A549 (cell line): ENCODE results near the gene TUBB2A. TPM values are rescaled to one million over a fixed set of nuclear protein-coding genes. Genes with fewer than 3 reads are reported as not detected.

Experiments
- ATAC-seq, 2 experiments: fragments of 200-7000 bp in 1 of 2; fragments of >200 bp in 1 of 2; cut with Nextera tagmentation in 1 of 2; cut with Tn5 transposase in 1 of 2; 3 replicates each; pipeline versions ENCODE4 v1.8.0 to v1.9.1; 2018 to 2020; ENCODE audit warnings: mild to moderate bottlenecking in 1 of 2, moderate library complexity in 1 of 2
- CTCF ChIA-PET: fragments of 300-600 bp; sonication (Branson Sonifier 250); formaldehyde crosslinking; extraction: SDS; loops from one replicate; lab custom pipeline; 2021; ENCODE audit warnings: antibody characterized with exemption, inconsistent platforms; lab: Yijun Ruan, JAX
- POLR2A ChIA-PET: fragments of 350-600 bp; formaldehyde crosslinking; extraction: SDS; loops from one replicate; lab custom pipeline; 2021; ENCODE audit warnings: antibody characterized with exemption, inconsistent platforms; lab: Yijun Ruan, JAX
- DNase-seq, 2 experiments: peaks; one replicate each; pipeline versions ENCODE4 v3.0.0 to v3.0.0-alpha.2; 2011 to 2016; ENCODE audit warnings: low read depth in 1 of 2, low spot score in 1 of 2
- FAIRE-seq: peaks from 2 replicates; lab custom pipeline; 2011; peaks lifted over from hg19 to GRCh38; lab: Jason Lieb, UNC
- H3K27ac ChIP-seq, 2 experiments: fragments of >200 bp; sonication (Bioruptor Twin); formaldehyde crosslinking; 3 replicates each; pipeline ENCODE4 v1.5.1; 2016 to 2017
- H3K4me1 ChIP-seq: fragments of >200 bp; sonication (Bioruptor Twin); formaldehyde crosslinking; 3 replicates; pipeline ENCODE4 v1.6.1; 2016
- H3K4me2 ChIP-seq: fragments of >200 bp; sonication (Bioruptor Twin); formaldehyde crosslinking; 3 replicates; pipeline ENCODE4 v1.6.1; 2016
- H3K4me3 ChIP-seq: fragments of >200 bp; sonication (Bioruptor Twin); formaldehyde crosslinking; 3 replicates; pipeline ENCODE4 v1.5.1; 2016
- H3K9me3 ChIP-seq: fragments of >200 bp; sonication (Bioruptor Twin); formaldehyde crosslinking; 3 replicates; pipeline ENCODE4 v1.6.1; 2016
- CBX2 ChIP-seq: fragments of 200-600 bp; sonication (generic); IDR thresholded peaks from 2 replicates; pipeline ENCODE4 v1.6.1; 2016; ENCODE audit warnings: low read depth, mild to moderate bottlenecking, borderline replicate concordance
- CEBPB ChIP-seq, 2 experiments: fragments of >200 bp in 1 of 2; sonication (Bioruptor Twin) in 1 of 2; formaldehyde crosslinking in 1 of 2; IDR thresholded peaks; 2 replicates each; pipeline ENCODE4 v1.6.1; 2012 to 2016
- GATA3 ChIP-seq: IDR thresholded peaks from 2 replicates; pipeline ENCODE4 v1.6.1; 2012; ENCODE audit warnings: borderline replicate concordance
- HOXA7 ChIP-seq: fragments of 250-450 bp; sonication (Bioruptor Pico); IDR thresholded peaks from 2 replicates; pipeline ENCODE4 v1.5.0; 2020; ENCODE audit warnings: mild to moderate bottlenecking, moderate library complexity
- HOXB13 ChIP-seq: fragments of 250-450 bp; sonication (Bioruptor Pico); IDR thresholded peaks from 2 replicates; pipeline ENCODE4 v1.5.0; 2020; ENCODE audit warnings: low read depth, mild to moderate bottlenecking, moderate library complexity
- HOXB5 ChIP-seq: fragments of 250-450 bp; sonication (Bioruptor Pico); IDR thresholded peaks from 2 replicates; pipeline ENCODE4 v1.5.0; 2020; ENCODE audit warnings: mild to moderate bottlenecking, moderate library complexity
- JUN ChIP-seq, 2 experiments: fragments of >200 bp; sonication (Bioruptor Twin); formaldehyde crosslinking; IDR thresholded peaks; 2 replicates in 1 of 2; 3 replicates in 1 of 2; pipeline ENCODE4 v1.6.1; 2016 to 2017
- MAFK ChIP-seq: fragments of 450-650 bp; IDR thresholded peaks from 2 replicates; pipeline ENCODE4 v1.6.1; 2014; ENCODE audit not compliant: partially characterized antibody
- NFE2L2 ChIP-seq: fragments of 150-350 bp; conservative IDR thresholded peaks from 2 replicates; pipeline ENCODE4 v1.6.1; 2014; ENCODE audit warnings: low read length
- PHF8 ChIP-seq: fragments of 200-600 bp; sonication (generic); IDR thresholded peaks from 2 replicates; pipeline ENCODE4 v1.6.1; 2016; ENCODE audit warnings: low read depth, mild to moderate bottlenecking, antibody characterized with exemption, moderate library complexity, borderline replicate concordance
- POLR2A ChIP-seq: IDR thresholded peaks from 2 replicates; pipeline ENCODE4 v1.6.1; 2012; ENCODE audit warnings: mild to moderate bottlenecking, low read length
- POLR2AphosphoS2 ChIP-seq: conservative IDR thresholded peaks from 2 replicates; pipeline ENCODE4 v1.6.1; 2012; ENCODE audit warnings: low read length, improper control_type of control experiment, inconsistent platforms
- SMC3 ChIP-seq: fragments of >200 bp; sonication (Bioruptor Twin); formaldehyde crosslinking; IDR thresholded peaks from 3 replicates; pipeline ENCODE4 v1.6.1; 2018; ENCODE audit warnings: inconsistent platforms
- TP53 ChIP-seq: fragments of 250-450 bp; sonication (Bioruptor Pico); IDR thresholded peaks from 2 replicates; pipeline ENCODE4 v1.5.0; 2021; ENCODE audit warnings: mild to moderate bottlenecking, moderate library complexity
- ZFP36 ChIP-seq: fragments of 450-650 bp; IDR thresholded peaks from 2 replicates; pipeline ENCODE4 v1.6.1; 2014; ENCODE audit warnings: borderline replicate concordance; ENCODE audit not compliant: partially characterized antibody
- WGBS: methylation state at CpG from one replicate; pipeline ENCODE4 v1.1.6; 2017; ENCODE audit errors: missing lambda C conversion rate; 5-methylcytosine and 5-hydroxymethylcytosine counted together
- polyA plus RNA-seq, 4 experiments: library from polyadenylated mRNA; depleted of rRNA in 3 of 4; stranded (reverse); fragments of >200 nt; fragmentation: RNase III in 1 of 4; extraction: RNeasy Plus Mini Kit Qiagen cat#74134 plus additional on column Dnase treatment in 1 of 4; gene quantifications; 2 replicates in 3 of 4; 3 replicates in 1 of 4; pipeline ENCODE4 v1.2.3, GENCODE V29; 2011 to 2017
- TF ChIP-seq, protein P1 (sequence below): IDR thresholded peaks from 2 replicates; pipeline ENCODE4 v1.6.1; 2012
- TF ChIP-seq, protein P2 (sequence below): IDR thresholded peaks from 2 replicates; pipeline ENCODE4 v1.6.1; 2012; ENCODE audit warnings: low read depth, borderline replicate concordance
- TF ChIP-seq, protein P3 (sequence below): fragments of >200 bp; sonication (Bioruptor Twin); formaldehyde crosslinking; IDR thresholded peaks from 3 replicates; pipeline ENCODE4 v1.6.1; 2016
- TF ChIP-seq, protein P4 (sequence below): fragments of >200 bp; sonication (Bioruptor Twin); formaldehyde crosslinking; IDR thresholded peaks from 2 replicates; pipeline ENCODE4 v1.6.1; 2016

Gene TUBB2A
- polyA plus RNA-seq, 2 of the 4 experiments (the other 2 are of a cell fraction) = 23.9 to 47.4 TPM

DNA sequence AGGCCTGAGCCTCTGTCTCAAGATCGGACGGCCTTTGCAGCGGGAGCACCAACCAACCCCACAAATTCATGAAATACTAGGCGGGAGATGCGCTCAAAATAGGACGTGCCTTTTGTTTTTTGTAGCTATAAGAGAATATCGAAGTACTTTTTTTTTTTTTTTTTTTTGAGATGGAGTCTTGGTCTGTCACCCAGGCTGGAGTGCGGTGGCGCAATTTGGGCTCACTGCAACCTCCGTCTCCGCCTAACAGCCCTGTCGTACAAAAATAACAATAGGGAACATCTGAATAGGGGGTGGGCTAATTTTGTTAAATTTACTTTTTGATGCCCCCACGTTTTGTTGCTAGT is 5.9 kb upstream of the TUBB2A start:
- peak overlapping the region; percentile 72 for H3K4me2 ChIP-seq
- CTCF ChIA-PET = interaction anchor here (1.3 to 1.7 kb wide), 7 partner anchors 8 to 94 kb away, joined by 3 to 7 read pairs (median 5); no protein-coding TSS in a partner anchor
- 9% methylated on average over 10 of the region's 13 CpGs for whole genome bisulfite sequencing
- TF ChIP-seq NFE2L2 (no peak), CEBPB (IDR thresholded peaks at IDR 0.05) (peak in 1 of 2 experiments; percentile 52; a peak in 2 of 4 replicates), HOXB5 (CRISPR knock-in tag) (no peak)
- peak overlapping the region; percentile 95 to 100 for H3K27ac ChIP-seq
- FAIRE-seq (no peak), ATAC-seq (no peak; a peak in 1 of 6 replicates), DNase-seq (no peak)
- peak overlapping the region; percentile 65 for H3K4me3 ChIP-seq
- peaks cover 37% of the 10 kb centered on the region for H3K4me1 ChIP-seq
- no peaks in the 10 kb centered on the region for H3K9me3 ChIP-seq
- POLR2A ChIA-PET = interaction anchor here (0.7 to 1.8 kb wide), 7 partner anchors 46 to 1175 kb away, joined by 4 to 16 read pairs (median 4); partner anchors contain the start of genes PSMG4 and RIPK1

DNA sequence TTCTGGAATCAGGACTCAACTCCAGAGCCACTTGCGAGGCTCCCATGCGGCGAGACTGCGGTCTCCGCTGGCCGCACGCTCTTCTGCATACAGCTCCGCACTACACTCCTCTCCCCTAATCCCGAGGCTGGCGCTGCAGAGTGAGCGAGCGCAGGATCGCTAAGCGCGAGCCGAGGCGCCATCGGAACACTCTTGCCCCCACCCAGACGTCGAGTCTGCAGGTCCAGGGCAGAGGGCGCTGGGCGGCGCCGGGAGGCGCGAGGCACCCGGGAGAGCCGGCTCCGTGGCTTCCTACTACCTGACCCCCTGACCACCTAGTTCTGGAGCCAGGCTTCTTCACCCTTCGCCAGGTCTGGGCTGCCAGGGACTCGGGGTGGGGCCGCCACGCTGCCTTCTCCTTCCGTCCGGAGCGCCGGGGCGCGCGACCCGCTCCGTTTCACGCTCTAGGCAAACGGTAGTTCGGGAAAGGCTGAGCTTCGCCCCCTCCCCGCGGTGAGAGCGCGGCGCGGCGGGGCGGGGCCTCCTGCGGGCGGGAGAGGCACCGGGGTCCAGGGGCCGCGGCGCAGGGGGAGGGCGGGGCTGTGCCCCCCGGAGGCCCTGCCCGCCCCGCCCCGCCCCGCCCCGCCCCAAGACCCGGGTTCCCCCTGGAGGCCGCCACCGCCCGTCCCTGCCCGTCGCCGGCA is 5.4 kb upstream of the TUBB2A start:
- H3K27ac ChIP-seq = peak overlapping the region; percentile 95 to 100
- WGBS = no CpG with 5 or more reads among the region's 74 CpGs
- DNase-seq = peak; percentile 55 to 77
- peak overlapping the region; percentile 72 for H3K4me2 ChIP-seq
- no peak for FAIRE-seq
- peak overlapping the region; percentile 65 for H3K4me3 ChIP-seq
- H3K4me1 ChIP-seq = peaks cover 37% of the 10 kb centered on the region
- TF ChIP-seq JUN (IDR thresholded peaks at IDR 0.05) (peak; percentile 36 to 74; a peak in 3 of 5 replicates), HOXB13 (CRISPR knock-in tag) (no peak), POLR2A (peak; percentile 50), PHF8 (peak; percentile 40; the same call in 1 of the 2 replicates), NFE2L2 (no peak), MAFK (no peak), GATA3 (peak; percentile 8; the same call in 1 of the 2 replicates), SMC3 (no peak), CBX2 (no peak), HOXA7 (0 out of 2 replicates have a peak, but pooled peaks have one; percentile 32), POLR2AphosphoS2 (no peak)
- TF ChIP-seq, protein P1, sequence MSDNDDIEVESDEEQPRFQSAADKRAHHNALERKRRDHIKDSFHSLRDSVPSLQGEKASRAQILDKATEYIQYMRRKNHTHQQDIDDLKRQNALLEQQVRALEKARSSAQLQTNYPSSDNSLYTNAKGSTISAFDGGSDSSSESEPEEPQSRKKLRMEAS = 0 out of 2 replicates have a peak, but pooled peaks have one; percentile 67
- TF ChIP-seq, protein P2, sequence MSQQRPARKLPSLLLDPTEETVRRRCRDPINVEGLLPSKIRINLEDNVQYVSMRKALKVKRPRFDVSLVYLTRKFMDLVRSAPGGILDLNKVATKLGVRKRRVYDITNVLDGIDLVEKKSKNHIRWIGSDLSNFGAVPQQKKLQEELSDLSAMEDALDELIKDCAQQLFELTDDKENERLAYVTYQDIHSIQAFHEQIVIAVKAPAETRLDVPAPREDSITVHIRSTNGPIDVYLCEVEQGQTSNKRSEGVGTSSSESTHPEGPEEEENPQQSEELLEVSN = peak; percentile 61; the same call in 1 of the 2 replicates
- TF ChIP-seq, protein P3, sequence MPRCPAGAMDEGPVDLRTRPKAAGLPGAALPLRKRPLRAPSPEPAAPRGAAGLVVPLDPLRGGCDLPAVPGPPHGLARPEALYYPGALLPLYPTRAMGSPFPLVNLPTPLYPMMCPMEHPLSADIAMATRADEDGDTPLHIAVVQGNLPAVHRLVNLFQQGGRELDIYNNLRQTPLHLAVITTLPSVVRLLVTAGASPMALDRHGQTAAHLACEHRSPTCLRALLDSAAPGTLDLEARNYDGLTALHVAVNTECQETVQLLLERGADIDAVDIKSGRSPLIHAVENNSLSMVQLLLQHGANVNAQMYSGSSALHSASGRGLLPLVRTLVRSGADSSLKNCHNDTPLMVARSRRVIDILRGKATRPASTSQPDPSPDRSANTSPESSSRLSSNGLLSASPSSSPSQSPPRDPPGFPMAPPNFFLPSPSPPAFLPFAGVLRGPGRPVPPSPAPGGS = peak; percentile 57; the same call in 1 of the 3 replicates
- TF ChIP-seq, all 56 proteins: peak for 8
- H3K9me3 ChIP-seq = no peaks in the 10 kb centered on the region
- ChIA-PET POLR2A (interaction anchor here (0.7 to 1.8 kb wide), 9 partner anchors 9 to 1175 kb away, joined by 3 to 16 read pairs (median 4); partner anchors contain the start of genes PSMG4 and RIPK1), CTCF (interaction anchor here (0.9 to 1.7 kb wide), 12 partner anchors 9 to 95 kb away, joined by 3 to 7 read pairs (median 4); no protein-coding TSS in a partner anchor)
- ATAC-seq = peak; percentile 88 to 90

DNA sequence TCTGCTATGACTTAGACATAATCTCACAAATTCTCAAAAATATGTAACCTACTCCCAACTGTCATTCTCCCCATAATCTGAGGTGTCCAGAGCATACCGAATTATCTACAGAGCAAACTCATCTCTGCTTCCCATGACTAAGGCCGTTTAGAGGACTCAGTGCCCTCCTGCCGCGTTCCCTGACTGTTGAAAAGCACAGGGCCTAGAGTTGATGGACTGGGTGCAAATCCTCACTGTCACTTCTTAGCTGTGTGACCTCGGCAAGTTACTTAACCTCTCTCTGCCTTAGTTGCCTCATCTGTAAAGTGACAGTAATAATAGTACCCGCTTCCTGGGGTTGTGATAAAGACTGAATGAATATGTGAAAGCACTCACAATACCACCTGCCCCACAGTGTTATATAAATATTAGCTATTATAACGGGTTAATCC is 4.7 kb upstream of the TUBB2A start:
- no peak for FAIRE-seq
- ATAC-seq = peak; percentile 21 to 57
- Histone ChIP-seq H3K27ac (peak overlapping the region; percentile 95 to 100), H3K4me3 (peak overlapping the region; percentile 65), H3K9me3 (no peaks in the 10 kb centered on the region), H3K4me1 (peaks cover 37% of the 10 kb centered on the region), H3K4me2 (peak overlapping the region; percentile 72)
- DNase-seq = peak in 1 of 2 experiments; percentile 76
- TF ChIP-seq TP53 (CRISPR knock-in tag) (no peak), GATA3 (no peak), MAFK (peak; percentile 40), NFE2L2 (0 out of 2 replicates have a peak, but pooled peaks have one; percentile 2), ZFP36 (peak; percentile 61)
- TF ChIP-seq, protein P4, sequence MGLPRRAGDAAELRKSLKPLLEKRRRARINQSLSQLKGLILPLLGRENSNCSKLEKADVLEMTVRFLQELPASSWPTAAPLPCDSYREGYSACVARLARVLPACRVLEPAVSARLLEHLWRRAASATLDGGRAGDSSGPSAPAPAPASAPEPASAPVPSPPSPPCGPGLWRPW = no peak
- CTCF ChIA-PET = interaction anchor here (0.9 to 1.7 kb wide), 12 partner anchors 10 to 95 kb away, joined by 3 to 7 read pairs (median 4); no protein-coding TSS in a partner anchor
- POLR2A ChIA-PET = interaction anchor here (1.0 to 1.8 kb wide), 6 partner anchors 9 to 97 kb away, joined by 3 to 16 read pairs (median 4); partner anchors contain the start of genes PSMG4 and RIPK1
- WGBS = 6% methylated on average over 6 of the region's 7 CpGs
